GM12891 (cell line): ENCODE results near the gene SERPINB1.

Source experiments
- POLR2A ChIP-seq: IDR thresholded peaks from 2 replicates; pipeline ENCODE4 v1.6.1; 2011; ENCODE audit warnings: low read depth, low read length, control low read depth
- POLR2AphosphoS5 ChIP-seq: IDR thresholded peaks from 2 replicates; pipeline ENCODE4 v1.6.1; 2011; ENCODE audit warnings: low read depth, low read length, control low read depth
- POU2F2 ChIP-seq: IDR thresholded peaks from 2 replicates; pipeline ENCODE4 v1.6.1; 2011; ENCODE audit warnings: low read depth, mild to moderate bottlenecking, control low read depth, low read length, moderate library complexity
- SPI1 ChIP-seq: IDR thresholded peaks from 2 replicates; pipeline ENCODE4 v1.6.1; 2011; ENCODE audit warnings: low read depth, low read length, control low read depth
- TAF1 ChIP-seq: IDR thresholded peaks from 2 replicates; pipeline ENCODE4 v1.6.1; 2011; ENCODE audit warnings: low read depth, low read length, control low read depth

- TF ChIP-seq POLR2A (no peak), TAF1 (no peak), SPI1 (no peak), POLR2AphosphoS5 (no peak), POU2F2 (no peak)
Measured at GRCh38 chr6:2831392-2831791, 10.3 kb downstream of the SERPINB1 start.
